Tibial artery (tissue), 4 donors: ENCODE data around the gene SRM.

Source experiments
- DNase-seq, 2 donors: peaks; one replicate each; pipeline ENCODE4 v3.0.0-alpha.2; 2019
- H3K27ac ChIP-seq, 2 donors: fragments of 200-600 bp; sonication (generic) in 1 of 2; 1 replicate in 1 of 2; 2 replicates in 1 of 2; pipeline ENCODE4 v1.5.1; 2018 to 2019; ENCODE audit warnings: mild to moderate bottlenecking in 1 of 2
- H3K27me3 ChIP-seq, 2 donors: fragments of 200-600 bp; sonication (generic) in 1 of 2; one replicate each; pipeline versions ENCODE4 v1.5.1 to v1.6.0; 2016 to 2019
- H3K36me3 ChIP-seq, 3 donors: fragments of 200-600 bp; sonication (generic) in 2 of 3; one replicate each; pipeline ENCODE4 v1.5.1; 2016 to 2019; ENCODE audit warnings: mild to moderate bottlenecking in 2 of 3
- H3K4me1 ChIP-seq, 4 donors: fragments of 200-600 bp; sonication (generic) in 2 of 4; 1 replicate in 3 of 4; 2 replicates in 1 of 4; pipeline ENCODE4 v1.5.1; 2016 to 2019
- H3K4me3 ChIP-seq, 2 donors: fragments of 200-600 bp; sonication (generic) in 1 of 2; 1 replicate in 1 of 2; 2 replicates in 1 of 2; pipeline ENCODE4 v1.5.1; 2018 to 2019; ENCODE audit warnings: mild to moderate bottlenecking in 2 of 2
- H3K9me3 ChIP-seq, 3 donors: fragments of 200-600 bp; sonication (generic) in 1 of 3; one replicate each; pipeline ENCODE4 v1.5.1; 2016 to 2019
- CTCF ChIP-seq, 2 experiments: fragments of 200-600 bp in 1 of 2; fragments of 450-650 bp in 1 of 2; IDR thresholded peaks; one replicate each; pipeline ENCODE4 v1.5.1; 2017 to 2019; ENCODE audit warnings: antibody characterized with exemption in 2 of 2, mild to moderate bottlenecking in 1 of 2, moderate library complexity in 1 of 2
- intact Hi-C: fragments of 100-400 bp; cut with DNase I; formaldehyde crosslinking; loops from one replicate; pipeline ENCODE4 v1.15.0; 2023; ENCODE audit warnings: low total_unique reads

SRM gene

GRCh38 chr1:11028018-11028417 lies 31.8 kb downstream of the SRM start:
- Histone ChIP-seq H3K27me3 (no peaks in the 10 kb centered on the region), H3K27ac (no peak overlapping the region), H3K36me3 (peaks cover 46 to 54% (median 48%) of the 10 kb centered on the region in 3 donors), H3K9me3 (no peaks in the 10 kb centered on the region), H3K4me3 (no peak overlapping the region), H3K4me1 (peaks cover 0 to 11% (median 7%) of the 10 kb centered on the region in 4 donors)
- intact Hi-C loops = no loop called here
- no peak for TF ChIP-seq CTCF (IDR thresholded peaks at IDR 0.05)
- no peak for DNase-seq

GRCh38 chr1:11027316-11027715 lies 32.5 kb downstream of the SRM start:
- H3K9me3 ChIP-seq = no peaks in the 10 kb centered on the region
- peaks cover 53 to 61% (median 55%) of the 10 kb centered on the region in 3 donors for H3K36me3 ChIP-seq
- intact Hi-C loops = no loop called here

GRCh38 chr1:11026903-11027302 lies 32.9 kb downstream of the SRM start:
- Histone ChIP-seq H3K27me3 (no peaks in the 10 kb centered on the region), H3K4me1 (peaks cover 0 to 11% (median 7%) of the 10 kb centered on the region in 4 donors), H3K4me3 (no peak overlapping the region), H3K9me3 (no peaks in the 10 kb centered on the region), H3K27ac (no peak overlapping the region), H3K36me3 (peaks cover 57 to 66% (median 59%) of the 10 kb centered on the region in 3 donors)
- intact Hi-C loops = no loop called here
- TF ChIP-seq CTCF (IDR thresholded peaks at IDR 0.05) = no peak
- no peak for DNase-seq

More at GRCh38 chr1:11027316-11027715, 32.5 kb downstream of the SRM start:
- no peak for DNase-seq
- no peak overlapping the region for H3K27ac ChIP-seq
- H3K27me3 ChIP-seq = no peaks in the 10 kb centered on the region
- H3K4me3 ChIP-seq = no peak overlapping the region
- TF ChIP-seq CTCF (IDR thresholded peaks at IDR 0.05) = no peak
- H3K4me1 ChIP-seq = peaks cover 0 to 11% (median 7%) of the 10 kb centered on the region in 4 donors

- H3K9me3 ChIP-seq = no peaks in the 10 kb centered on the region
- H3K27ac ChIP-seq = no peak overlapping the region
- TF ChIP-seq CTCF (IDR thresholded peaks at IDR 0.05) = no peak
- intact Hi-C loops = no loop called here
- H3K4me1 ChIP-seq = peaks cover 0 to 11% (median 7%) of the 10 kb centered on the region in 4 donors
- H3K4me3 ChIP-seq = no peak overlapping the region
- peaks cover 65 to 74% (median 67%) of the 10 kb centered on the region in 3 donors for H3K36me3 ChIP-seq
- no peaks in the 10 kb centered on the region for H3K27me3 ChIP-seq
- DNase-seq = no peak
Measured at GRCh38 chr1:11026052-11026451, 33.8 kb downstream of the SRM start.

DNA sequence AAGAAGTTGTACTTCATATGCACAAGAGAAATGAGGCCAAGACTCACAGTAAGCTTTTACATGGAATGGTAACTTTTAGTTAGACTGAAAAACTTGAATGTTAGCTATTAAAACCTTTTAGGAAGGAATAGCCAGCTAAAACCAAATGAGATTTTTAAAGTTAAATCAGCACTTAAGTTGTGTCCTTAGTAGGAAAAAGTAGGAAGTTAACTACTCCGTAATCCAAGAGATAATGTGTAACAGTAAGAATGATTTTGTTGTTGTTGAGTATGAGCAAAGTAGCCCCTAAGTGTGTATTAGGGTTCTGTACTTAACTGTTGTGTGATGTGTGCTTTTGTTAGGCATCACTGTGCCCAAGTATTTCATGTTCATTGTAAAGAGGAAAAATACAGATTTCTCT lies 34.2 kb downstream of the SRM start:
- intact Hi-C loops = no loop called here
- H3K36me3 ChIP-seq = peaks cover 70 to 78% (median 72%) of the 10 kb centered on the region in 3 donors

More for the DNA sequence above, 34.2 kb downstream of the SRM start:
- Histone ChIP-seq H3K27ac (no peak overlapping the region), H3K4me1 (peaks cover 0 to 11% (median 7%) of the 10 kb centered on the region in 4 donors), H3K9me3 (no peaks in the 10 kb centered on the region), H3K4me3 (no peak overlapping the region), H3K27me3 (no peaks in the 10 kb centered on the region)
- DNase-seq = no peak
- no peak for TF ChIP-seq CTCF (IDR thresholded peaks at IDR 0.05)
